MM.1S (cell line): Measurements from ENCODE around the gene MBLAC2.

Experiments used
- DNase-seq: peaks from one replicate; pipeline ENCODE4 v3.0.0-alpha.2; 2015
- H2AFZ ChIP-seq: fragments of 300-600 bp; sonication (generic); 2 replicates; pipeline ENCODE4 v1.6.0; 2016; ENCODE audit warnings: antibody characterized with exemption, low read length
- H3F3A ChIP-seq: fragments of 300-600 bp; sonication (generic); 2 replicates; pipeline ENCODE4 v1.6.1; 2016; ENCODE audit warnings: mild to moderate bottlenecking, antibody characterized with exemption, low read length, moderate library complexity, mixed read lengths; ENCODE audit not compliant: insufficient read depth
- H3K27ac ChIP-seq: fragments of 300-600 bp; sonication (generic); 2 replicates; pipeline ENCODE4 v1.5.1; 2016; ENCODE audit warnings: mild to moderate bottlenecking, low read length
- H3K27me3 ChIP-seq: fragments of 300-600 bp; sonication (generic); replicated peaks from 2 replicates; pipeline ENCODE4 v1.6.0; 2016; ENCODE audit warnings: low read length; ENCODE audit not compliant: insufficient read depth
- H3K36me3 ChIP-seq: fragments of 300-600 bp; sonication (generic); replicated peaks from 2 replicates; pipeline ENCODE4 v1.6.1; 2016; ENCODE audit warnings: mild to moderate bottlenecking, low read length, mixed read lengths; ENCODE audit not compliant: insufficient read depth
- H3K4me1 ChIP-seq: fragments of 300-600 bp; sonication (generic); 2 replicates; pipeline ENCODE4 v1.6.1; 2016; ENCODE audit warnings: low read length, mixed read lengths
- H3K4me2 ChIP-seq: fragments of 300-600 bp; sonication (generic); 2 replicates; pipeline ENCODE4 v1.6.0; 2016; ENCODE audit warnings: low read depth, low read length
- H3K4me3 ChIP-seq: fragments of 300-600 bp; sonication (generic); 2 replicates; pipeline ENCODE4 v1.5.1; 2016; ENCODE audit warnings: low read length, mixed read lengths
- H3K79me2 ChIP-seq: fragments of 300-600 bp; sonication (generic); 2 replicates; pipeline ENCODE4 v1.6.1; 2016; ENCODE audit warnings: mixed run types, low read length, mixed read lengths
- H3K9ac ChIP-seq: fragments of 300-600 bp; sonication (generic); 2 replicates; pipeline ENCODE4 v1.6.1; 2016; ENCODE audit warnings: low read length, mixed read lengths
- H3K9me2 ChIP-seq: fragments of 300-600 bp; sonication (generic); replicated peaks from 2 replicates; pipeline ENCODE4 v1.6.1; 2016; ENCODE audit warnings: mild to moderate bottlenecking, low read length, mixed read lengths; ENCODE audit not compliant: insufficient read depth
- H3K9me3 ChIP-seq: fragments of 300-600 bp; sonication (generic); replicated peaks from 2 replicates; pipeline ENCODE4 v1.6.1; 2016; ENCODE audit warnings: mild to moderate bottlenecking, low read length, mixed read lengths; ENCODE audit not compliant: insufficient read depth
- H4K20me1 ChIP-seq: fragments of 300-600 bp; sonication (generic); 2 replicates; pipeline ENCODE4 v1.6.1; 2016; ENCODE audit warnings: mild to moderate bottlenecking, low read length, moderate library complexity, mixed read lengths; ENCODE audit not compliant: insufficient read depth
- CTCF ChIP-seq: fragments of 300-600 bp; sonication (generic); IDR thresholded peaks from 2 replicates; pipeline ENCODE4 v1.5.1; 2016; ENCODE audit warnings: antibody characterized with exemption, low read length, mixed read lengths
- EZH2 ChIP-seq: fragments of 300-600 bp; sonication (generic); optimal IDR thresholded peaks from 2 replicates; pipeline ENCODE3; 2017; ENCODE audit warnings: low read depth, mild to moderate bottlenecking, antibody characterized with exemption, low read length, mixed read lengths
- EZH2phosphoT487 ChIP-seq: fragments of 300-600 bp; sonication (generic); IDR thresholded peaks from 2 replicates; pipeline ENCODE4 v1.6.1; 2018; ENCODE audit warnings: antibody characterized with exemption, low read length

MBLAC2 gene

GRCh38 chr5:90477621-90478215 is 3.1 kb upstream of the MBLAC2 start:
- Histone ChIP-seq H3K4me2 (no peak overlapping the region), H3K27me3 (no peaks in the 10 kb centered on the region), H3K27ac (no peak overlapping the region), H3K4me3 (no peak overlapping the region), H3F3A (no peaks in the 10 kb centered on the region), H3K9me3 (no peaks in the 10 kb centered on the region), H3K36me3 (no peaks in the 10 kb centered on the region), H3K9me2 (no peaks in the 10 kb centered on the region), H3K9ac (no peak overlapping the region), H3K4me1 (peaks cover 5% of the 10 kb centered on the region; the same call in 1 of the 2 replicates), H4K20me1 (no peaks in the 10 kb centered on the region), H2AFZ (no peak overlapping the region), H3K79me2 (peaks cover 14% of the 10 kb centered on the region)
- DNase-seq: no peak
- TF ChIP-seq EZH2phosphoT487 (no peak), CTCF (no peak), EZH2 (no peak)

- Histone ChIP-seq H3K36me3 (no peaks in the 10 kb centered on the region), H2AFZ (no peak overlapping the region), H3K4me3 (no peak overlapping the region), H3K79me2 (peaks cover 16% of the 10 kb centered on the region), H3K9ac (no peak overlapping the region), H3K4me1 (peaks cover 9% of the 10 kb centered on the region; the same call in 1 of the 2 replicates), H3F3A (no peaks in the 10 kb centered on the region), H3K9me3 (no peaks in the 10 kb centered on the region), H4K20me1 (no peaks in the 10 kb centered on the region), H3K27ac (no peak overlapping the region), H3K9me2 (no peaks in the 10 kb centered on the region), H3K27me3 (no peaks in the 10 kb centered on the region), H3K4me2 (no peak overlapping the region)
- TF ChIP-seq EZH2phosphoT487: no peak
- TF ChIP-seq EZH2: no peak
- no peak for TF ChIP-seq CTCF
- no peak for DNase-seq
Measured at GRCh38 chr5:90477073-90477472, 2.5 kb upstream of the MBLAC2 start.

- TF ChIP-seq EZH2phosphoT487 (no peak), CTCF (no peak), EZH2 (no peak)
- Histone ChIP-seq H3K4me1 (peaks cover 9% of the 10 kb centered on the region; the same call in 1 of the 2 replicates), H3K4me2 (no peak overlapping the region), H2AFZ (no peak overlapping the region), H3K9me3 (no peaks in the 10 kb centered on the region), H3K9ac (no peak overlapping the region), H3K9me2 (no peaks in the 10 kb centered on the region), H3K4me3 (no peak overlapping the region), H3K27ac (no peak overlapping the region), H3K27me3 (no peaks in the 10 kb centered on the region), H3K36me3 (no peaks in the 10 kb centered on the region), H3K79me2 (peaks cover 16% of the 10 kb centered on the region), H4K20me1 (no peaks in the 10 kb centered on the region), H3F3A (no peaks in the 10 kb centered on the region)
- DNase-seq: no peak
Measured at GRCh38 chr5:90476391-90476790, 1.8 kb upstream of the MBLAC2 start.
